ENCODE data around the gene INAVA.
A peak's percentile ranks its signal among the peaks of the same experiment; 100 is the strongest.

Gene INAVA, protein sequence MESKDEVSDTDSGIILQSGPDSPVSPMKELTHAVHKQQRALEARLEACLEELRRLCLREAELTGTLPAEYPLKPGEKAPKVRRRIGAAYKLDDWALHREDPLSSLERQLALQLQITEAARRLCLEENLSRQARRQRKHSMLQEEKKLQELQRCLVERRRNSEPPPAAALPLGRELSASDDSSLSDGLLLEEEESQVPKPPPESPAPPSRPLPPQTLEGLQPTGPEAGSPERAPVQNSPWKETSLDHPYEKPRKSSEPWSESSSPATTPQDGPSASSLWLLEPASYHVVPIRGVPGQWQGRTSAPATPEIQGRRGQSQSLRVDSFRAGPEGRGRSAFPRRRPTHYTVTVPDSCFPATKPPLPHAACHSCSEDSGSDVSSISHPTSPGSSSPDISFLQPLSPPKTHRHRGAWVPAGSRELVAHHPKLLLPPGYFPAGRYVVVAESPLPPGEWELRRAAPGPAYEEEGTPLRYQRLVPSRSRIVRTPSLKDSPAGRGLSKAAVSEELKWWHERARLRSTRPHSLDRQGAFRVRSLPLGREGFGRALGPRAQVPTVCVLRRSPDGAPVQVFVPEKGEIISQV

DNA sequence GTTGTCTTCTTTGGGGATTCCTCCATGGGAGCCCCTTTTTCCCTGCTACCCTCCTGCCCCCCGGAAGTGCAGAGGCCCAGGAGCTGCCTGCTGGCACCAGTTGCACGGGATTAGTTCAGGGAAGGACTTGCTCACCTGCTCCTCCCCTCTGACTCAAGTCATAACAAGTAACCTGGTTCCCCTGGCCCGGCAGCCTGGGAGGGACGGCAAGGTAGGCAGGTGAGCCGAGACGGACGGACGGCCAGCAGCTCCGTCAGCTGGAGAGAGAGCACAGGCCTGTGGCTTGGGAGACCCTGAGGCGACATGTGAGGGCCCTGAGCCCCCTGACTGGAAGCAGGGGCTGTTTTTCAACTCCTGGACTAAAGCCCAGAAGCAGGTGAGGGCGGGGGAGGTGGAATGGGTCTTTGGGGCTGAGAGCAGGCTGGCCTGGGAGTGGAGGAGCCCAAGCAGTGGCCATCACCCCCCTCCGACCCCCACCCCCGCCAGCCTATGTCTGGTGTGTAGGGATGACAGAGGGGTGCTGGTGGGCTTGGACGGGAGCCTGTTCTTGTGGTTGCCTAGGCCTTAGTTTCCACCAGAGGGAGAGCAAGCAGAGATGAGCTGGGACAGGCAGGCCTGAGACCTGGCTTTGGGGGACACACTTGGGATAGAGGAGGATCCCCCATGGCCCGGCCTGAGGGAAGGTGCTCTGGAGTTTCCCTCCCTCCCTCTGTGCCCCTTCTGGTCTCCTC, at the start of gene INAVA:
Gene INAVA, plus strand, starts transcription at position 189 of the 731 bp plus-strand sequence. CDS start 3,501 bp downstream, outside the sequence.
- no peaks in the 10 kb centered on the region for H3K79me2 ChIP-seq (ENCODE audit: low read length)
- H3K9ac ChIP-seq (ENCODE audit: low read length), result no peak within 1 kb of the TSS; the same call in 1 of the 2 replicates
- no peaks in the 10 kb centered on the region for H3K9me3 ChIP-seq (ENCODE audit: insufficient read depth, low read length)
- H3K4me3 ChIP-seq (ENCODE audit: low read length), result peak within 1 kb of the TSS; percentile 56
- H4K20me1 ChIP-seq (ENCODE audit: insufficient read depth, low read length), result peaks cover 4% of the 10 kb centered on the region; the same call in 1 of the 2 replicates
- peak within 1 kb of the TSS; percentile 77 for H3K4me2 ChIP-seq (ENCODE audit: low read length)
- H2AFZ ChIP-seq (ENCODE audit: low read depth, low read length), result no peak within 1 kb of the TSS
- no peak within 1 kb of the TSS for H3K27ac ChIP-seq (ENCODE audit: low read length)
- H3K4me1 ChIP-seq (ENCODE audit: low read length), result peaks cover 25% of the 10 kb centered on the region
- peaks cover 82% of the 10 kb centered on the region for H3K27me3 ChIP-seq (ENCODE audit: low read depth, low read length)
- no peak for TF ChIP-seq EZH2phosphoT487 (IDR thresholded peaks at IDR 0.05; ENCODE audit: low read depth)
- TF ChIP-seq, protein P1, sequence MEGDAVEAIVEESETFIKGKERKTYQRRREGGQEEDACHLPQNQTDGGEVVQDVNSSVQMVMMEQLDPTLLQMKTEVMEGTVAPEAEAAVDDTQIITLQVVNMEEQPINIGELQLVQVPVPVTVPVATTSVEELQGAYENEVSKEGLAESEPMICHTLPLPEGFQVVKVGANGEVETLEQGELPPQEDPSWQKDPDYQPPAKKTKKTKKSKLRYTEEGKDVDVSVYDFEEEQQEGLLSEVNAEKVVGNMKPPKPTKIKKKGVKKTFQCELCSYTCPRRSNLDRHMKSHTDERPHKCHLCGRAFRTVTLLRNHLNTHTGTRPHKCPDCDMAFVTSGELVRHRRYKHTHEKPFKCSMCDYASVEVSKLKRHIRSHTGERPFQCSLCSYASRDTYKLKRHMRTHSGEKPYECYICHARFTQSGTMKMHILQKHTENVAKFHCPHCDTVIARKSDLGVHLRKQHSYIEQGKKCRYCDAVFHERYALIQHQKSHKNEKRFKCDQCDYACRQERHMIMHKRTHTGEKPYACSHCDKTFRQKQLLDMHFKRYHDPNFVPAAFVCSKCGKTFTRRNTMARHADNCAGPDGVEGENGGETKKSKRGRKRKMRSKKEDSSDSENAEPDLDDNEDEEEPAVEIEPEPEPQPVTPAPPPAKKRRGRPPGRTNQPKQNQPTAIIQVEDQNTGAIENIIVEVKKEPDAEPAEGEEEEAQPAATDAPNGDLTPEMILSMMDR (IDR thresholded peaks at IDR 0.05; ENCODE audit: low read depth, low read length), result peak; percentile 28; the same call in 1 of the 2 replicates
- H3K36me3 ChIP-seq (replicated peaks; ENCODE audit: low read depth, low read length), result no peaks in the 10 kb centered on the region

DNA sequence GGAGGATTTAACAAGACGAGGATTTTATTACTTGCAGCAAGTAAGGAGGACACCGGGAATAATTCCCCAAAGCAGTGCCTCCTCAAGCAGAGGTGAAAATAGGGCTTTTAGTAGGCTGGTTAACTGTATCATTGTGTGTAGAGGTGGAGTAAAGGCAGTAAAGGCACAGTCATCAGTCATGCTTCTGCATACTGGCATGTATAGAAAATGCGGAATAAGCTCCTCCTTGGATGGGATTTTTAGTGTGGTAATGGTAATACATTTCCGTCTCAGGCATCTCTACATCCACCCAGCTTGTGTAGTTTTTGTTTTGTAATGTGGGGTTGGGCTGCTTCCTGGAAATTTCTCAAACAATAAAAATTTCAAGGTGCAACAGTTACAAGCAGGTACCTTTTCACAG, 49.3 kb upstream of the INAVA start:
- no peak overlapping the region for H3K27ac ChIP-seq (ENCODE audit: low read length)
- H3K9me3 ChIP-seq (ENCODE audit: insufficient read depth, low read length), result no peaks in the 10 kb centered on the region
- H3K36me3 ChIP-seq (replicated peaks; ENCODE audit: low read depth, low read length), result peaks cover 20% of the 10 kb centered on the region
- H4K20me1 ChIP-seq (ENCODE audit: insufficient read depth, low read length), result no peaks in the 10 kb centered on the region
- H3K9ac ChIP-seq (ENCODE audit: low read length), result no peak overlapping the region
- H3K79me2 ChIP-seq (ENCODE audit: low read length), result no peaks in the 10 kb centered on the region
- H2AFZ ChIP-seq (ENCODE audit: low read depth, low read length), result no peak overlapping the region
- H3K4me1 ChIP-seq (ENCODE audit: low read length), result peaks cover 2% of the 10 kb centered on the region; the same call in 1 of the 2 replicates
- H3K4me3 ChIP-seq (ENCODE audit: low read length), result no peak overlapping the region
- TF ChIP-seq, protein P1 (IDR thresholded peaks at IDR 0.05; ENCODE audit: low read depth, low read length), result no peak
- no peak for TF ChIP-seq EZH2phosphoT487 (IDR thresholded peaks at IDR 0.05; ENCODE audit: low read depth)
- H3K4me2 ChIP-seq (ENCODE audit: low read length), result no peak overlapping the region
- H3K27me3 ChIP-seq (ENCODE audit: low read depth, low read length), result no peaks in the 10 kb centered on the region

DNA sequence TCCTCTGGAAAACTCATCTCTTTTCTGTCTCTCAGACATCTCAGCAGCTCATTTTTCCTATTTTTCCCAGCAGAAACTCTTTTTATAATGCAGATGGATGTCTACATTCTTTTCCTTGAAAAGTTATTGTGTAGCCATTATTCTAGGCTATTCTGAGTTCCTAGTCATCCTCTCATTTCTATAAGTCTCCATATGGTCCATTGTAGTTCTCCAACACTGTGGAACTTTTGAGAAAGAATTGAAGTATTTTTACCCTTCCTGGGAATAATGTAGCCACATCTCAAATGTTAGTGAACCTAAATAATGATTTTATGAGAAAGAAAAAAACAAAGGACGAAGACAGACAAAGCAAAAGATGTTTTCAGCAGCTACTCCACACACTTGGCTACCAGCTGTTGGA, 48.3 kb upstream of the INAVA start:
- no peaks in the 10 kb centered on the region for H4K20me1 ChIP-seq (ENCODE audit: insufficient read depth, low read length)
- peaks cover 20% of the 10 kb centered on the region for H3K36me3 ChIP-seq (replicated peaks; ENCODE audit: low read depth, low read length)
- no peak overlapping the region for H3K9ac ChIP-seq (ENCODE audit: low read length)
- no peaks in the 10 kb centered on the region for H3K9me3 ChIP-seq (ENCODE audit: insufficient read depth, low read length)
- no peaks in the 10 kb centered on the region for H3K27me3 ChIP-seq (ENCODE audit: low read depth, low read length)
- H3K27ac ChIP-seq (ENCODE audit: low read length), result no peak overlapping the region
- TF ChIP-seq EZH2phosphoT487 (IDR thresholded peaks at IDR 0.05; ENCODE audit: low read depth), result no peak
- TF ChIP-seq, protein P1 (IDR thresholded peaks at IDR 0.05; ENCODE audit: low read depth, low read length), result no peak
- H3K4me1 ChIP-seq (ENCODE audit: low read length), result peaks cover 2% of the 10 kb centered on the region; the same call in 1 of the 2 replicates
- no peaks in the 10 kb centered on the region for H3K79me2 ChIP-seq (ENCODE audit: low read length)
- H3K4me3 ChIP-seq (ENCODE audit: low read length), result no peak overlapping the region
- H3K4me2 ChIP-seq (ENCODE audit: low read length), result no peak overlapping the region
- H2AFZ ChIP-seq (ENCODE audit: low read depth, low read length), result no peak overlapping the region

DNA sequence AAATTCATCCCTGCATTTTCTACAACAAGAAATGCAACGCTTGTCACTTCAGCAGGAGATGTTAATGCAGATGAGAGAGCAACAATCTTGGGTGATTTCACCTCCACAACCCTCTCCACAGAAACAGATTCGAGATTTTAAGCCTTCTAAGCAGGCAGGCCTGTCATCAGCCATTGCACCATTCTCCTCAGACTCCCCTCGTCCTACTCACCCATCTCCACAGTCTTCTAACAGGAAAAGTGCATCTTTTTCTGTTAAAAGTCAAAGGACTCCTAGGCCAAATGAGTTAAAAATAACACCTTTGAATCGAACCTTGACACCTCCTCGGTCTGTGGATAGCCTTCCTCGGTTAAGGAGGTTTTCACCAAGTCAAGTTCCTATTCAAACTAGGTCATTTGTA, 45.3 kb upstream of the INAVA start:
- Histone ChIP-seq H3K9me3 (ENCODE audit: insufficient read depth, low read length) (no peaks in the 10 kb centered on the region), H3K79me2 (ENCODE audit: low read length) (no peaks in the 10 kb centered on the region), H3K4me3 (ENCODE audit: low read length) (no peak overlapping the region), H4K20me1 (ENCODE audit: insufficient read depth, low read length) (no peaks in the 10 kb centered on the region), H3K27me3 (ENCODE audit: low read depth, low read length) (no peaks in the 10 kb centered on the region), H2AFZ (ENCODE audit: low read depth, low read length) (no peak overlapping the region), H3K4me2 (ENCODE audit: low read length) (no peak overlapping the region), H3K9ac (ENCODE audit: low read length) (no peak overlapping the region), H3K27ac (ENCODE audit: low read length) (no peak overlapping the region), H3K4me1 (ENCODE audit: low read length) (no peaks in the 10 kb centered on the region), H3K36me3 (replicated peaks; ENCODE audit: low read depth, low read length) (peaks cover 25% of the 10 kb centered on the region)
- no peak for TF ChIP-seq EZH2phosphoT487 (IDR thresholded peaks at IDR 0.05; ENCODE audit: low read depth)
- TF ChIP-seq, protein P1 (IDR thresholded peaks at IDR 0.05; ENCODE audit: low read depth, low read length), result no peak
